IPS-20b (cell line): ENCODE data around the gene CTTN.

Source experiments
- H3K27ac ChIP-seq: one replicate; pipeline ENCODE4 v1.5.1; 2013; ENCODE audit warnings: low read length
- H3K27me3 ChIP-seq: 2 replicates; pipeline ENCODE4 v1.6.1; 2013; ENCODE audit warnings: mild to moderate bottlenecking, low read length, inconsistent platforms; ENCODE audit not compliant: insufficient read depth
- H3K36me3 ChIP-seq: 2 replicates; pipeline ENCODE4 v1.6.1; 2013; ENCODE audit warnings: low read depth, mild to moderate bottlenecking, inconsistent platforms, low read length, moderate library complexity; ENCODE audit not compliant: insufficient read depth
- H3K4me1 ChIP-seq: 2 replicates; pipeline ENCODE4 v1.6.1; 2013; ENCODE audit warnings: mild to moderate bottlenecking, control low read depth, inconsistent platforms, low read length, moderate library complexity; ENCODE audit not compliant: insufficient read depth
- H3K4me3 ChIP-seq: 2 replicates; pipeline ENCODE4 v1.5.1; 2013; ENCODE audit warnings: mild to moderate bottlenecking, low read length, inconsistent platforms
- H3K9ac ChIP-seq: 2 replicates; pipeline ENCODE4 v1.6.1; 2013; ENCODE audit warnings: low read depth, mild to moderate bottlenecking, inconsistent platforms, low read length, moderate library complexity
- H3K9me3 ChIP-seq: 2 replicates; pipeline ENCODE4 v1.6.1; 2013; ENCODE audit warnings: mild to moderate bottlenecking, low read depth, low read length, inconsistent platforms; ENCODE audit not compliant: insufficient read depth

The CTTN gene

DNA sequence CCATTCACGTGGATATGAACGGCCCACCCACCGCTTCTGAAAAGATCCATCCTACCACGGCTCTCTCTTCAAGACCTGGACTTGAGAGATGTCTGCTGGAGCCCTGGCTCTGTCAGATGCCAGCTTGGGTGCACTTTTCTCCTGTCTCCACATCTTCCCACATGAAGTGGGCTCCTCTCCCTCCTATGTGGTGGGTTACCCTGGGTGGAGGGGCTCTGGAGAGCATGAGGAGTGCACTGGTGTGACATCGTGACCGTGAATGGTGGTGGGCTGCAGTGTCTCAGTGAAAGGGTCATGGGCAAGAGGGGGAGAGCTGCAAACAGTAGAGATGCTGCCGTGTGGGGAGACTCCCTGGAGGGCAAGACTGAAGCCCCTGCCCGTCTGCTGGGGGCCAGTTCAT lies 76.4 kb downstream of the CTTN start:
- Histone ChIP-seq H3K9me3 (no peaks in the 10 kb centered on the region), H3K4me1 (no peaks in the 10 kb centered on the region; the same call in 1 of the 2 replicates), H3K4me3 (no peak overlapping the region), H3K36me3 (0 out of 2 replicates have a peak, but pooled peaks cover 4% of the 10 kb centered on the region), H3K27ac (no peak overlapping the region), H3K9ac (no peak overlapping the region), H3K27me3 (no peaks in the 10 kb centered on the region)

DNA sequence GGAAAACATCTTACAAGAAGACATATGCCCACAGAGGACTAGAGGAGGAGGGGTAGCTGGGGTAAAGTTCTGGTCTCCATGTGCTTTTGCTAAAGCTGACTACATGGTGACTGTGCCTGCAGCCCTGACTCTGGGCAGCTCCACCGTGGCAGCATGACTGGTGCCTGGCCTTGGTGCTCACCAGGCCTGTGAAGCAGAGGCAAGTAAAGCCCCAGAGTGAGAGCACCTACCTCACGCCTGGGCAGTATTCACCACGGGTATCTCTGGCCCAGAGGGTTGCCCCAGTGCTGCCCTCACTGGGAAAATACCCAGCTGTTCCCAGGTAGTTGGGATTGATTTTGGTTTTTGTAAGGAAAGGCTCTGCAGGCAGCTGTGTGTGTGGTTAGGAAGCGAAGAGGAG lies 78.3 kb downstream of the CTTN start:
- H3K9me3 ChIP-seq, result no peaks in the 10 kb centered on the region
- no peak overlapping the region for H3K4me3 ChIP-seq
- no peak overlapping the region for H3K9ac ChIP-seq
- H3K4me1 ChIP-seq, result no peaks in the 10 kb centered on the region
- no peaks in the 10 kb centered on the region for H3K27me3 ChIP-seq
- 0 out of 2 replicates have a peak, but pooled peaks cover 4% of the 10 kb centered on the region for H3K36me3 ChIP-seq
- H3K27ac ChIP-seq, result no peak overlapping the region

DNA sequence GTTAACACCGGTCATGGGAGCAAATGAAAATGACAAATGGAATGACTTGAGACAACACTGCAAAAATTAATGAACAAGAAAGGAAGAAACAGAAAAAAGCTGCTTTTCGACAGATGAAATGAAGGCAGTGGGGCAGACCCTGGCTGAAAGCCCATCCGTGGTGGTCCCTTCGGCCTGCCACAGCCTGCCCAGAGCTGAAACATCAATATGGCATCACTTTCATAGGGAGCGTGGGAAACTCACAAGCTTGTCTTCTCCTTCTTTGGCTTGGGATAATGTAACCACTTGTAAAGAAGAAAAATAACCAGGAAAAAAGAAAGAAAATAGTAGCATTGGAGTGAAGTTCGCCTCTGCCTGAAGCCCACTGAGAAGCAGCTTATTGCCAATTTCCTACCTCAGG lies 78.8 kb downstream of the CTTN start:
- H3K9me3 ChIP-seq, result no peaks in the 10 kb centered on the region
- no peak overlapping the region for H3K9ac ChIP-seq
- no peak overlapping the region for H3K27ac ChIP-seq
- 0 out of 2 replicates have a peak, but pooled peaks cover 4% of the 10 kb centered on the region for H3K36me3 ChIP-seq
- no peaks in the 10 kb centered on the region for H3K4me1 ChIP-seq
- H3K4me3 ChIP-seq, result no peak overlapping the region
- no peaks in the 10 kb centered on the region for H3K27me3 ChIP-seq

DNA sequence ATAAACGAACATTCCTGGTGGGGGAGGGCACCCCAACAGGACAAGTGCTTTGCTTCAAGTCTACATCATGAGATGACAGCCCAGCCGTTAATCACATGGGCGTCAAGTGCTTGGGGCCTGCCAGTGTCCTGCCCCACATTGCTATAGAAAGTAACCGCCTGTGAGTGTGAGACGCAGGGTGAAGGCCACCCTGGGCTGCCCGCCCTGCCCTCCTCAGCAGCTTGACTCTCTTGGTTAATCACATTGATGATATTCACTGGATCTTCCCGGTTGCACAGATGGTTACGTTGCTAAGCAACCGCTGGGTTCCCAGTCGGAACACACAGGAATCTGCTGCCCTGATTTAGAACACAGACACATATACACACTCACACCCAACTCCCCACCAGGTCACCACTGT lies 79.3 kb downstream of the CTTN start:
- Histone ChIP-seq H3K27ac (no peak overlapping the region), H3K9ac (no peak overlapping the region), H3K36me3 (0 out of 2 replicates have a peak, but pooled peaks cover 4% of the 10 kb centered on the region), H3K9me3 (no peaks in the 10 kb centered on the region), H3K27me3 (no peaks in the 10 kb centered on the region), H3K4me1 (no peaks in the 10 kb centered on the region), H3K4me3 (no peak overlapping the region)

- Histone ChIP-seq H3K36me3 (no peaks in the 10 kb centered on the region), H3K27me3 (no peaks in the 10 kb centered on the region), H3K27ac (no peak overlapping the region), H3K4me3 (no peak overlapping the region), H3K9ac (no peak overlapping the region), H3K4me1 (no peaks in the 10 kb centered on the region), H3K9me3 (no peaks in the 10 kb centered on the region)
Measured at GRCh38 chr11:70478166-70478890, 80.0 kb downstream of the CTTN start.

DNA sequence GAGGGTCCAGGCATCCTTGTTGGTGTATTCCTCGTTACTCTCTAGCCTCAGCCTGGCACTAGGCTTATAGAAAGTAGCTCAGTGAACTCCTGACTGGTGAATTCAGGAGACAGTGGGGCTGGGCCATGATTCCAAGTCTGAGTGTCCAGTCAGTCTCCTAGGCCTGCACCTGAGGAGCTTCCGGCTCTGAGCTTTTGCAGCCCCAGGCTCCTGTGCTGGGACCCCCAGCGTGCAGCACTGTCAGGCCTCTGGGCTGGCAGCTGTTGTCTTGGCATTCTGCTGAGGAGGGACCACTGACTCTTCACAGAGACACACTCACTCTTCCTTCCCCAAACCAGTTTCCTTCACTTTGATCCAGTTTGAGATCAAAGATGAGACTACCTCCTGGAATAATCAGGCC lies 82.4 kb downstream of the CTTN start:
- H3K36me3 ChIP-seq, result peaks cover 11% of the 10 kb centered on the region; the same call in 1 of the 2 replicates
- no peak overlapping the region for H3K4me3 ChIP-seq
- H3K9me3 ChIP-seq, result no peaks in the 10 kb centered on the region
- no peaks in the 10 kb centered on the region for H3K4me1 ChIP-seq
- H3K9ac ChIP-seq, result no peak overlapping the region
- H3K27me3 ChIP-seq, result no peaks in the 10 kb centered on the region
- H3K27ac ChIP-seq, result no peak overlapping the region

GRCh38 chr11:70481625-70482528 lies 83.5 kb downstream of the CTTN start:
- H3K36me3 ChIP-seq, result peaks cover 16% of the 10 kb centered on the region; the same call in 1 of the 2 replicates
- H3K4me3 ChIP-seq, result no peak overlapping the region
- H3K9ac ChIP-seq, result no peak overlapping the region
- no peaks in the 10 kb centered on the region for H3K4me1 ChIP-seq
- H3K27ac ChIP-seq, result no peak overlapping the region
- no peaks in the 10 kb centered on the region for H3K27me3 ChIP-seq
- H3K9me3 ChIP-seq, result no peaks in the 10 kb centered on the region

- H3K4me1 ChIP-seq, result no peaks in the 10 kb centered on the region
- H3K27ac ChIP-seq, result no peak overlapping the region
- no peak overlapping the region for H3K9ac ChIP-seq
- H3K36me3 ChIP-seq, result peaks cover 22% of the 10 kb centered on the region; the same call in 1 of the 2 replicates
- H3K9me3 ChIP-seq, result no peaks in the 10 kb centered on the region
- H3K27me3 ChIP-seq, result no peaks in the 10 kb centered on the region
- H3K4me3 ChIP-seq, result no peak overlapping the region
Measured at GRCh38 chr11:70482529-70482917, 84.2 kb downstream of the CTTN start.

DNA sequence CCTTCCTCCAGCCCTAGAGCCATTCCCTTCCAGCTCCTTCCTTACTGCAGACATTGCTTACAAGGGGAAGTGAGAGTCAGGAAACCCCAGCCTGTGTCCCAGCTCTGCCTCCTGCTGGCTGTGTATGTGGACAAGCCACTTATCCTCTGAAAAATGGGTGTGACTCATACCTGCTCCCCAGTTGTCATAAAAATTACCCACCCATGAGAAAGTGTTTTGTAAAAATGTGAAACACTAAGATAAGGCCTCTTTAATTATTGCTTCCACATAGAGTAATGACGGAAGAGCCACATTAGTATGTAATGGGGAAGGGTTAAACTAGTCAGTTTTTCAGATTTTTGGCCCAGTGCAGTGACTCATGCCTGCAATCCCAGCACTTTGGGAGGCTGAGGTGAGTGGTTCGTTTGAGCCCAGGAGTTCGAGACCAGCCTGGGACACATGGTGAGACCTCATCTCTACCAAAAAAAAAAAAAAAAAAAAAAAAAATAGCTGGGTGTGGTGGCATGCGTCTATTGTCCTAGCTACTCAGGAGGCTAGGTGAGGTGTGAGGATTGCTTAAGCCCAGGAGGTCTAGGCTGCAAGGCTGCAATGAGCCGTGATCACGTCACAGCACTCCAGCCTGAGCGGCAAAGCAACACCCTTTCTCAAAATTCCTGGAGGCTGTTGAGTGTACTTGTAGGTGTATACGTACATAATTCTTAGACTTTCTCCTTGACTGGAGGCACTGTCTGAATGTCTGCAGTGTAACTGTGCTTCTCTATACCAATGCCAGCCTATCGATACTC lies 84.9 kb downstream of the CTTN start:
- H3K36me3 ChIP-seq, result peaks cover 22% of the 10 kb centered on the region; the same call in 1 of the 2 replicates
- H3K9ac ChIP-seq, result no peak overlapping the region
- no peaks in the 10 kb centered on the region for H3K27me3 ChIP-seq
- H3K9me3 ChIP-seq, result no peaks in the 10 kb centered on the region
- H3K4me1 ChIP-seq, result no peaks in the 10 kb centered on the region
- H3K4me3 ChIP-seq, result no peak overlapping the region
- no peak overlapping the region for H3K27ac ChIP-seq

DNA sequence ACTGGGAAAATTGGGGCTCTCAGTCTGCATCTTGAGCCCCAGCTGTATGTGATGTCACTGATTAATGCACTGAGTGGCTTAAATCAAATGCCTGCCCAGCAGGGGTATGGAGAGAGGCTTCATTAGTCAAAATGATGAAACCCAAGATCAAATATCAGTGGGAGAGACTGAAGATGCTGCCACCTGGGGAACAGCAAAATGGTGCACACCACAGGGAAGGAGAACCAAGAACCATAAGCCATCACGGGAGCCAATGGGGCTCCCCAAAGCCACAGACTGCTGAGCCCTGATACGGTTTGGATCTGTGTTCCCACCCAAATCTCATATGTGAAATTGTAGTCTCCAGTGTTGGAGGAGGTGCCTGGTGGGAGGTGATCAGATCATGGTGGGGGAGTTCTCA lies 85.6 kb downstream of the CTTN start:
- H3K4me1 ChIP-seq, result no peaks in the 10 kb centered on the region
- no peak overlapping the region for H3K27ac ChIP-seq
- no peak overlapping the region for H3K4me3 ChIP-seq
- H3K9me3 ChIP-seq, result no peaks in the 10 kb centered on the region
- H3K27me3 ChIP-seq, result no peaks in the 10 kb centered on the region
- H3K9ac ChIP-seq, result no peak overlapping the region
- peaks cover 22% of the 10 kb centered on the region; the same call in 1 of the 2 replicates for H3K36me3 ChIP-seq

DNA sequence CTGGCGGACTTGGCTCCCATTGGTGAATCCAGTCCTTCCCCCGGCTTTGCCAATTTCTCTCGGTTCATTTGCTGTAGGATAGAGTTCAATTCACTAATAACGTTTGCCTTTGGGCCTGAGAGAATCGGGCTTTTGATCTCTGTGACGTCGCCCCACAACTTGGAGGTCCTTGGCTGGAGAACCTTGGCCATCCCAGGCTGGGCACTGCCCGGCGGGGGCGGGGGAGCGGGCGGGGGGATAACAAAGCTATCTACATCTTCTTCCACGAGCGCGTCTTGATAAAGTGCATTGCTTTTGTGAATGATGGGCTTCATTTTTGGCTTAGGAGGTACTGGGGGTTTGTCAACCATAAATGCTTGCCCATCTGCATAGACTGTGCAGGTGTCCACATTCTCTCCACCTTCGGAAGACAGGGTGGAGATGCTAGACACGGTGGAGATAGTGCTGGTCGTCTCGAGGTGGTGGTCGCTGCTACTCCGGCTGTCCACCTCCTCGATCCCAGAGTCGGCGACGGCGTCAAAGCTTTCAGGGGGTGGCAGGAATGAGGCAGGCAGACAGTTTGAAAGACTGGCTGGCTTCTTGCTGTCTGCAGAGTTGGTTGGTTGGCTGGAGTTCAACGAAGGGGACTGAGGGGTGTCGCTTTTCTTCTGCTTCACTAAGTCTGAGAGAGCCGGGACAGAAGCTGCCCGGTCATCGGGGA lies 87.1 kb downstream of the CTTN start:
- Histone ChIP-seq H3K27ac (no peak overlapping the region), H3K9me3 (peaks cover under 1% of the 10 kb centered on the region; the same call in 1 of the 2 replicates), H3K4me1 (no peaks in the 10 kb centered on the region), H3K4me3 (no peak overlapping the region), H3K36me3 (peaks cover 22% of the 10 kb centered on the region; the same call in 1 of the 2 replicates), H3K27me3 (no peaks in the 10 kb centered on the region), H3K9ac (no peak overlapping the region)
